Measurements from ENCODE around the gene IL25. TPM values are rescaled to one million over a fixed set of nuclear protein-coding genes. Genes with fewer than 3 reads are reported as not detected.
A peak's percentile ranks its signal among the peaks of the same experiment; 100 is the strongest.

The IL25 gene
- total and polyA plus RNA-seq, 7 donors: not detected

GRCh38 chr14:23358042-23358441 lies 14.6 kb upstream of the IL25 start:
- H3K27ac ChIP-seq: peak overlapping the region in 1 of 4 donors; percentile 17
- no peaks in the 10 kb centered on the region for H3K27me3 ChIP-seq
- TF ChIP-seq CTCF (IDR thresholded peaks at IDR 0.05) (no peak), POLR2AphosphoS5 (IDR thresholded peaks at IDR 0.05) (no peak), EP300 (IDR thresholded peaks at IDR 0.05) (no peak), POLR2A (IDR thresholded peaks at IDR 0.05) (no peak)
- 84 to 91% methylated on average over 3 of the region's 3 CpGs for WGBS, 2 donors
- H3K9me3 ChIP-seq: no peaks in the 10 kb centered on the region
- no peak overlapping the region for H3K4me3 ChIP-seq
- DNase-seq: no peak
- peaks cover 0 to 38% (median 8%) of the 10 kb centered on the region in 4 donors for H3K4me1 ChIP-seq
- H3K36me3 ChIP-seq: peaks cover 4 to 35% (median 11%) of the 10 kb centered on the region in 4 donors
- intact Hi-C loops (cut with DNase I): no loop called here

GRCh38 chr14:23358553-23359166 lies 13.9 kb upstream of the IL25 start:
- DNase-seq: no peak
- 89 to 92% methylated on average over 12 of the region's 12 CpGs for WGBS, 2 donors
- peak overlapping the region in 1 of 4 donors; percentile 17 for H3K27ac ChIP-seq
- H3K27me3 ChIP-seq: no peaks in the 10 kb centered on the region
- peaks cover 4 to 35% (median 11%) of the 10 kb centered on the region in 4 donors for H3K36me3 ChIP-seq
- H3K4me1 ChIP-seq: peaks cover 0 to 40% (median 12%) of the 10 kb centered on the region in 4 donors
- intact Hi-C loops (cut with DNase I): no loop called here
- H3K9me3 ChIP-seq: no peaks in the 10 kb centered on the region
- no peak overlapping the region for H3K4me3 ChIP-seq
- TF ChIP-seq POLR2A (IDR thresholded peaks at IDR 0.05): no peak
- TF ChIP-seq POLR2AphosphoS5 (IDR thresholded peaks at IDR 0.05): no peak
- TF ChIP-seq EP300 (IDR thresholded peaks at IDR 0.05): no peak
- no peak for TF ChIP-seq CTCF (IDR thresholded peaks at IDR 0.05)

- Histone ChIP-seq H3K4me3 (no peak overlapping the region), H3K4me1 (peaks cover 0 to 46% (median 17%) of the 10 kb centered on the region in 4 donors), H3K27me3 (no peaks in the 10 kb centered on the region), H3K36me3 (peaks cover 4 to 35% (median 11%) of the 10 kb centered on the region in 4 donors), H3K27ac (peak overlapping the region in 1 of 4 donors; percentile 13), H3K9me3 (no peaks in the 10 kb centered on the region)
- TF ChIP-seq POLR2A (IDR thresholded peaks at IDR 0.05): no peak
- no peak for TF ChIP-seq EP300 (IDR thresholded peaks at IDR 0.05)
- no peak for TF ChIP-seq POLR2AphosphoS5 (IDR thresholded peaks at IDR 0.05)
- no peak for TF ChIP-seq CTCF (IDR thresholded peaks at IDR 0.05)
- 72 to 83% methylated on average over 11 of the region's 11 CpGs for WGBS, 2 donors
- intact Hi-C loops (cut with DNase I): no loop called here
- no peak for DNase-seq
These were observed 13.4 kb upstream of the IL25 start for GRCh38 chr14:23359167-23359626.

GRCh38 chr14:23359722-23360447 lies 12.7 kb upstream of the IL25 start:
- Histone ChIP-seq H3K27me3 (no peaks in the 10 kb centered on the region), H3K36me3 (peaks cover 4 to 35% (median 11%) of the 10 kb centered on the region in 4 donors), H3K4me3 (no peak overlapping the region), H3K4me1 (peaks cover 0 to 52% (median 23%) of the 10 kb centered on the region in 4 donors), H3K27ac (peak overlapping the region in 3 of 4 donors; percentile 34 to 39 (median 36)), H3K9me3 (no peaks in the 10 kb centered on the region)
- 84 to 91% methylated on average over 22 of the region's 22 CpGs for WGBS, 2 donors
- intact Hi-C loops (cut with DNase I): no loop called here
- DNase-seq: no peak
- TF ChIP-seq CTCF (IDR thresholded peaks at IDR 0.05) (no peak), POLR2AphosphoS5 (IDR thresholded peaks at IDR 0.05) (no peak), EP300 (IDR thresholded peaks at IDR 0.05) (no peak), POLR2A (IDR thresholded peaks at IDR 0.05) (no peak)
